Type B pancreatic cell (in vitro differentiated cells): ENCODE data around the gene RPS6KA2. TPM values are rescaled to one million over a fixed set of nuclear protein-coding genes. Genes with fewer than 3 reads are reported as not detected.
"Not testable (repeated sequence)": the region's sequence is repeated elsewhere in the genome, so short reads cannot be mapped to it uniquely, and the experiment has no call there.

Source experiments
- DNase-seq: peaks from one replicate; pipeline ENCODE4 v3.0.0; 2021; ENCODE audit warnings: mixed read lengths; ENCODE audit not compliant: unreplicated experiment; ENCODE audit errors: extremely low spot score
- H3K27ac Mint-ChIP-seq: 2 replicates; pipeline ENCODE4 v1.8.0; 2021; ENCODE audit warnings: mild to moderate bottlenecking, mixed read lengths
- H3K27me3 Mint-ChIP-seq: 2 replicates; pipeline ENCODE4 v1.8.0; 2021; ENCODE audit warnings: mixed read lengths
- H3K36me3 Mint-ChIP-seq: 2 replicates; pipeline ENCODE4 v1.8.0; 2021; ENCODE audit warnings: mixed read lengths
- H3K4me1 Mint-ChIP-seq: one replicate; pipeline ENCODE4 v1.8.0; 2021; ENCODE audit warnings: mixed read lengths; ENCODE audit not compliant: unreplicated experiment
- H3K4me3 Mint-ChIP-seq: 2 replicates; pipeline ENCODE4 v1.8.0; 2021; ENCODE audit warnings: mild to moderate bottlenecking, mixed read lengths
- H3K9me3 Mint-ChIP-seq: 2 replicates; pipeline ENCODE4 v1.8.0; 2021; ENCODE audit warnings: mixed read lengths
- CTCF ChIP-seq: fragments of 200-600 bp; sonication (generic); conservative IDR thresholded peaks from 2 replicates; pipeline ENCODE4 v1.5.0; 2021; ENCODE audit warnings: antibody characterized with exemption, mild to moderate bottlenecking
- total RNA-seq: library from RNA; stranded (reverse); gene quantifications from 2 replicates; pipeline ENCODE4 v1.2.1, GENCODE V29; 2021; ENCODE audit warnings: low replicate concordance

Gene RPS6KA2
- total RNA-seq, 1 donor from 2014 or later, result 23.8 TPM

- H3K4me1 Mint-ChIP-seq, H3K36me3 Mint-ChIP-seq, DNase-seq, H3K27me3 Mint-ChIP-seq, H3K9me3 Mint-ChIP-seq: not testable (repeated sequence)
- peak overlapping the region; percentile 93 for H3K4me3 Mint-ChIP-seq
- peak overlapping the region; percentile 98 for H3K27ac Mint-ChIP-seq
- TF ChIP-seq CTCF, result peak; percentile 67
Measured at GRCh38 chr6:166383802-166384363, 243.2 kb downstream of the RPS6KA2 start.

- Mint-ChIP-seq H3K36me3 (no peaks in the 10 kb centered on the region), H3K9me3 (no peaks in the 10 kb centered on the region), H3K4me1 (peaks cover 5% of the 10 kb centered on the region), H3K4me3 (peak within 1 kb of the TSS; percentile 93), H3K27me3 (no peaks in the 10 kb centered on the region), H3K27ac (peak within 1 kb of the TSS; percentile 98)
- no peak for TF ChIP-seq CTCF
- DNase-seq, result peak; percentile 98
Measured at GRCh38 chr6:166382933-166383801, 243.9 kb downstream of the RPS6KA2 start, which contains the start of gene MPC1. MPC1 (minus strand) TSS chr6:166382940; CDS start chr6:166382876, 64 bp downstream.

- Mint-ChIP-seq H3K36me3 (no peaks in the 10 kb centered on the region), H3K27me3 (no peaks in the 10 kb centered on the region), H3K4me1 (peaks cover 5% of the 10 kb centered on the region), H3K4me3 (peak overlapping the region; percentile 92), H3K27ac (no peak overlapping the region), H3K9me3 (no peaks in the 10 kb centered on the region)
- DNase-seq, result no peak
- TF ChIP-seq CTCF, result no peak
Measured at GRCh38 chr6:166382500-166382932, 244.5 kb downstream of the RPS6KA2 start.

GRCh38 chr6:166381733-166382499, 245.1 kb downstream of the RPS6KA2 start:
- peak overlapping the region; percentile 86 for H3K27ac Mint-ChIP-seq
- no peaks in the 10 kb centered on the region for H3K36me3 Mint-ChIP-seq
- peak; percentile 83 for DNase-seq
- peaks cover 5% of the 10 kb centered on the region for H3K4me1 Mint-ChIP-seq
- peak; percentile 82 for TF ChIP-seq CTCF
- H3K27me3 Mint-ChIP-seq, result no peaks in the 10 kb centered on the region
- H3K9me3 Mint-ChIP-seq, result no peaks in the 10 kb centered on the region
- H3K4me3 Mint-ChIP-seq, result peak overlapping the region; percentile 92

- TF ChIP-seq CTCF, result no peak
- Mint-ChIP-seq H3K27me3 (no peaks in the 10 kb centered on the region), H3K4me3 (peak overlapping the region; percentile 92), H3K27ac (peak overlapping the region; percentile 86), H3K9me3 (no peaks in the 10 kb centered on the region), H3K4me1 (peaks cover 5% of the 10 kb centered on the region), H3K36me3 (no peaks in the 10 kb centered on the region)
- DNase-seq, result no peak
Measured at GRCh38 chr6:166381381-166381732, 245.7 kb downstream of the RPS6KA2 start.
